ENCODE results near the gene UNK.

UNK gene

DNA sequence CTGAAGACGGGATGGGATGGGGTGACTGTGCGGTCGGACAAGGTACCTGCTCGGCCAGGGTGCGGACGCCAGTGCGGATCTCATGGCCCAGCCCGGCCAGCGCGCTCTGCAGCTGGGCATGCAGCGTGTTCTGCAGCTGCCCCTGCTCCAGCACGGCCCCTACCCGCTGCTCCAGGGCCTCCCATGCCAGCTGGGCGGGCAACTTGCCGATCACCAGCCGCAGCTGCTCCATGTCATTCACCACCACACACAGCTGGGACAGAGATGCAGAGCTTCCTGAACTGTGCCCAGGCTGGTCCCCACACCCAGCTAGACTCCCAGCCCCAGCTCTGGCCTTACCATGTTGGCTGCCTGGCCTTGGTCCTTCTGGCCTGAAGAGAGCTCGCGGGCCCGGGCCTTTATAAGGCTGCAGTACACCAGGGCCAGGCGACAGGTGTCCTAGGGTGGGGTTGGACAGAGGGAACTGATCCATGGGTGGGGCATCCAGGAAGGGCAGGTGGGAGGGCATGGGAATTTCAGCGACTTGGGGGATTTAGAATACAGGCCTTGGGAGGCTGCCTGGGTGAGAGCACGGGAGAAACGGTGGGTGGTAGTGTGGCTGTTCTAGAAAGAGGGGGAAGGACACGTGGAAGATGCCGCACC is 49.8 kb downstream of the UNK start:
- H3K27ac ChIP-seq (ENCODE audit: insufficient read depth, low read depth, low read length, poor library complexity, severe bottlenecking) = no peak overlapping the region
- H3K4me1 ChIP-seq (ENCODE audit: control insufficient read depth, insufficient read depth, low read length) = peaks cover 14% of the 10 kb centered on the region
- no peaks in the 10 kb centered on the region for H3K27me3 ChIP-seq (ENCODE audit: control insufficient read depth, insufficient read depth, low read length, poor library complexity, severe bottlenecking)
- WGBS, 2 experiments = 94 to 96% methylated on average over 25 of the region's 25 CpGs
- no peak overlapping the region for H3K4me3 ChIP-seq (ENCODE audit: insufficient read depth, low read depth, low read length)
- no peaks in the 10 kb centered on the region for H3K36me3 ChIP-seq (ENCODE audit: control insufficient read depth, insufficient read depth, low read length)
- H3K9me3 ChIP-seq (ENCODE audit: control insufficient read depth, low read length) = no peaks in the 10 kb centered on the region

DNA sequence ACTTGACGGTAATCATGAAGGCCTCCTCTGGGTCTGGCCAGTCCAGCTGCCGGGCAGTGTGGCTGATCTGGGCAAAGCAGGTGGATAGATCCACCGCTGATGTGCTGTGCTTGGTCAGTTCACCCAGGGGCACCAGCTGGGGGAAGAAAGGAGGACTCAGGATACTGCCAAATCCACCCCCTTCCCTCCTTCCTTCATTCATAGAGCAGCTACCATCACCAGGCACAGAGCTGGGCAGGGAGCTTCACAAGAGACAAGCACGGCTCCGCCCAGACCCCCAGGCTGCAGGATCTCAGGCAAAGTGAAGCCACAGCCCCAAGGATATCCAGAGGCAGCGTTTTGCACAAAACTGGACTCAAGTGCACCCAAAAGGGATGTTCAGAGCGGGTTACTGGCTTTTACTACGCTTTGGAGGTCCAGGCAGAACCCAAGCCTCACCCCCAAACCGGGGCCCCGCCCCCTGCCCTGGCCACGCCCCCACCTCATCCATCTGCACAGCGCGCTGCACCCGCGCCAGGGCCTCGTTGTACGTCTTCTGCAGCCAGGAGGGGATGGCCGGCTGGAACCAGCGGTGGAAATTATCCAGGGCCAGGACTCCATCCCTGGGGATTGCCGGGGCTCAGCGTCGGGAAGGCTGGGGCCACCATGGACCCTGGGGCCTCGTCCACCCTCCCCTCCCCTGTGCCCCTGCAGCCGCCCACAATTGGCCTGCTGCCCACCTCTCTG is 50.5 kb downstream of the UNK start:
- Histone ChIP-seq H3K4me1 (ENCODE audit: control insufficient read depth, insufficient read depth, low read length) (peaks cover 14% of the 10 kb centered on the region), H3K27ac (ENCODE audit: insufficient read depth, low read depth, low read length, poor library complexity, severe bottlenecking) (no peak overlapping the region), H3K9me3 (ENCODE audit: control insufficient read depth, low read length) (no peaks in the 10 kb centered on the region), H3K36me3 (ENCODE audit: control insufficient read depth, insufficient read depth, low read length) (no peaks in the 10 kb centered on the region), H3K27me3 (ENCODE audit: control insufficient read depth, insufficient read depth, low read length, poor library complexity, severe bottlenecking) (no peaks in the 10 kb centered on the region), H3K4me3 (ENCODE audit: insufficient read depth, low read depth, low read length) (no peak overlapping the region)
- WGBS, 2 experiments = 88 to 91% methylated on average over 24 of the region's 24 CpGs

DNA sequence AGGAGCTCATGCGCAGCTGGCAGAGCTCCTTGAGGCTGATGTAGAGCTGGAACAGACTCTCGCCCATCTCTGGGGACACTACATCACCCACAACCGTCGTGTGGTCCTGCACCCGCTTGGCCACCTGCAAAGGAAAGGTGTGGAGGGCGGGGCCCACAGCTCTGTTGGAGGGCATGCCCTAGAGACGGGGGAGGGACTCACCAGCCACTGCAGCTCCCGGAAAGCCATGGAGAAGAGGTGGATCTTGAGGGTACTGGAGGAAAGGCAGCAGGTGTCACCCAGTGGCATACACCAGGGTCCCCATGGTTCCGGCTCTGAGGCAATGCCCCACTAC is 51.0 kb downstream of the UNK start:
- WGBS, 2 experiments = 91 to 93% methylated on average over 9 of the region's 9 CpGs
- H3K27ac ChIP-seq (ENCODE audit: insufficient read depth, low read depth, low read length, poor library complexity, severe bottlenecking) = no peak overlapping the region
- no peak overlapping the region for H3K4me3 ChIP-seq (ENCODE audit: insufficient read depth, low read depth, low read length)
- H3K4me1 ChIP-seq (ENCODE audit: control insufficient read depth, insufficient read depth, low read length) = peaks cover 12% of the 10 kb centered on the region
- H3K27me3 ChIP-seq (ENCODE audit: control insufficient read depth, insufficient read depth, low read length, poor library complexity, severe bottlenecking) = no peaks in the 10 kb centered on the region
- H3K9me3 ChIP-seq (ENCODE audit: control insufficient read depth, low read length) = no peaks in the 10 kb centered on the region
- no peaks in the 10 kb centered on the region for H3K36me3 ChIP-seq (ENCODE audit: control insufficient read depth, insufficient read depth, low read length)

DNA sequence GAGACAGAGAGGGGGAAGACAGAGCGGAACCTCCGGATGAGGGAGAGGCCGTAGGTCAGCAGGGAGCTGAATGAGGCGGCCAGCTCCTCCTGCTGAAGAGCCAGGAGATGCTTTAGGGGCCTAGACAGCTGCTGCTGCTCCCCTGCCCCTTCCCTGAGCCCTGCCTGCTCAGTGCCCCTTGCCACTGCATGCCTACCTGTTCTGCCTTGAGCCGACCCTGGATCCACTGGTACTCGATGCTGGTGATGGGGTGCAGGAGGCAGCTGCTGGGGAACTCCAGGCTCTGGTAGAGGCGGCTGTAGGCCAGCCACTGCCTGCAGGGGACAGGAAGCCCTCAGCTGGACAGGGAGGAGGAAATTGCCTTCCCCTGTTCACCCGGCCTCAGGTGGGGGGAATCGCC is 52.0 kb downstream of the UNK start:
- H3K4me1 ChIP-seq (ENCODE audit: control insufficient read depth, insufficient read depth, low read length) = peaks cover 6% of the 10 kb centered on the region
- H3K27ac ChIP-seq (ENCODE audit: insufficient read depth, low read depth, low read length, poor library complexity, severe bottlenecking) = no peak overlapping the region
- no peaks in the 10 kb centered on the region for H3K36me3 ChIP-seq (ENCODE audit: control insufficient read depth, insufficient read depth, low read length)
- no peak overlapping the region for H3K4me3 ChIP-seq (ENCODE audit: insufficient read depth, low read depth, low read length)
- WGBS, 2 experiments = 85 to 87% methylated on average over 9 of the region's 9 CpGs
- H3K27me3 ChIP-seq (ENCODE audit: control insufficient read depth, insufficient read depth, low read length, poor library complexity, severe bottlenecking) = no peaks in the 10 kb centered on the region
- H3K9me3 ChIP-seq (ENCODE audit: control insufficient read depth, low read length) = no peaks in the 10 kb centered on the region

DNA sequence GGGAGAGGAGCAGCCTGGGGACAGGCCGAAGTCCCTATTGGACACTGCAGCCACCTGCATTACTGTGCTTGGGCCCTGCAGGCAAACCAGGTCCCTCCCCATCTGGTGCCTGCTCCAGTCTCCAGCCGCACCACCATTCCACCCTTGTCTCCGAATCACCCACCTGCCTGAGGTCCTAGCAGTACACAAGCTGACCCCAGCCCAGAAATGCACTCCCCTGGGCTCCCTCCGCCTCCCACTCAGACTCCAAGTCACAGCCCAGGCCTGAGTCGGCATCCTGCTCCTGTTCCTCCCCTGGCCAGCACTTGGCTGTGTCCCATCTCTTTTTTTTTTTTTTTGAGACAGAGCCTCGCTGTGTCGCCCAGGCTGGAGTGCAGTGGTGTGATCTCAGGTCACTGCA is 53.3 kb downstream of the UNK start:
- Histone ChIP-seq H3K4me1 (ENCODE audit: control insufficient read depth, insufficient read depth, low read length) (peaks cover 2% of the 10 kb centered on the region), H3K27me3 (ENCODE audit: control insufficient read depth, insufficient read depth, low read length, poor library complexity, severe bottlenecking) (no peaks in the 10 kb centered on the region), H3K9me3 (ENCODE audit: control insufficient read depth, low read length) (no peaks in the 10 kb centered on the region), H3K27ac (ENCODE audit: insufficient read depth, low read depth, low read length, poor library complexity, severe bottlenecking) (no peak overlapping the region), H3K36me3 (ENCODE audit: control insufficient read depth, insufficient read depth, low read length) (no peaks in the 10 kb centered on the region), H3K4me3 (ENCODE audit: insufficient read depth, low read depth, low read length) (no peak overlapping the region)
- WGBS, 2 experiments = 91 to 93% methylated on average over 7 of the region's 7 CpGs

DNA sequence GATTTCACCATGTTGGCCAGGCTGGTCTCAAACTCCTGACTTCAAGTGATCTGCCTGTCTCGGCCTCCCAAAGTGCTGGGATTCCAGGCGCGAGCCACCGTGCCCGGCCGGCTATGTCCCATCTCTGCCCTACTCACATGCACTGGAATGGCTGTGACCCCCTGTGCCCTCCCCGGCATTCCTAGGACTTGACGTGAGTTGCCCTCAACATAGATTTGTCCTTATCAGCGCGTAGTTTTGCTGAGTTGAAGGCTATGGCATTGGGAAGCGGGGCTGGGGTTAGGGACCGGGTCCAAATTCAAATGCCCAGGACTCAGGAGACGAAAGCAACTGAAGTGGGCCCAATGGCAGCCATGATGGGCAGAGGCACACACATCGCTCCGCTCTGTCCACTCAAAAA is 53.8 kb downstream of the UNK start:
- Histone ChIP-seq H3K27me3 (ENCODE audit: control insufficient read depth, insufficient read depth, low read length, poor library complexity, severe bottlenecking) (no peaks in the 10 kb centered on the region), H3K4me3 (ENCODE audit: insufficient read depth, low read depth, low read length) (no peak overlapping the region), H3K27ac (ENCODE audit: insufficient read depth, low read depth, low read length, poor library complexity, severe bottlenecking) (no peak overlapping the region), H3K36me3 (ENCODE audit: control insufficient read depth, insufficient read depth, low read length) (no peaks in the 10 kb centered on the region), H3K4me1 (ENCODE audit: control insufficient read depth, insufficient read depth, low read length) (no peaks in the 10 kb centered on the region), H3K9me3 (ENCODE audit: control insufficient read depth, low read length) (no peaks in the 10 kb centered on the region)
- WGBS, 2 experiments = 93 to 95% methylated on average over 15 of the region's 15 CpGs

DNA sequence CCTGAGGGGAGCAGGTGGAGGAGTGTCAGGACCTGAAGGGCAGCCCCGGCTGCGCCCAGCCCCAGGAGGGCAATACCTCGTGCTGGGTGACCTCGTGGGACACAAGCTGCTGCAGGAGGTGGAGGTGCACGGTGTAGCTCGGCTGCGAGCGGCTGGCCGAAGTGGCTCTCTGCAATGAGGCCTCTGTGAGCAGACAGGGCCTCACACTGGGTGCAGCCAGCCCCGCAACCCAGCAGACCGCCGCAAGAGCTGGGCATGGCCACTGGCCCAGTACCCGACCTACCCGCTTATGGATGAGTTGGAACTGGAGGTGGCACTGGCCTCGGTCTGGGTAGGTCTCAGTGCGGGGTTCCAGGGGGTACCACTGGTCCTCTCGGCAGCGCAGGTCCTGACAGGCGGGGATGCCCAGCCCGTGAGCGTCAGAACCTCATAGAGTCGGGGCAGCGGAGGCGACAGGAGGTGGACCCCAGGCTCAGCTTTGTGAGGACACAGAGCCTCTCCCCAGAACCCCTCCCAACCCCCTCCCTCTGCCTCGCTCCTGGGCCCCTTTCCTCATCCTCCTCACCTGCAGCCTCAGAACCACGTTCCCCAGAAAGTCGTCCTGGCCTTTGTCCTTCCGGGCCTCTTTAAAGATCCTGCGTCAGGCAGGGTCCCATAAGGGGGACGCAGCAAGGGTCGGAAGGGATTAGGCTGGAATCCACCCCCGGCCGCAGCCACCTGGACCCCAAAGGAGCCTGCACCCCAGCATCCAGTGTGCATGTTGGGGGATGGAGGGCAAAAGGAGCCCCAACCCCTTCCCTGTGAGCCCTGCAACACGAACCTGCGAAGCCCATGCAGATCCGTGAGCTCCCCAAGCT is 55.6 kb downstream of the UNK start:
- H3K4me3 ChIP-seq (ENCODE audit: insufficient read depth, low read depth, low read length) = no peak overlapping the region
- H3K36me3 ChIP-seq (ENCODE audit: control insufficient read depth, insufficient read depth, low read length) = no peaks in the 10 kb centered on the region
- WGBS, 2 experiments = 94 to 95% methylated on average over 36 of the region's 36 CpGs
- H3K27me3 ChIP-seq (ENCODE audit: control insufficient read depth, insufficient read depth, low read length, poor library complexity, severe bottlenecking) = no peaks in the 10 kb centered on the region
- H3K27ac ChIP-seq (ENCODE audit: insufficient read depth, low read depth, low read length, poor library complexity, severe bottlenecking) = no peak overlapping the region
- H3K4me1 ChIP-seq (ENCODE audit: control insufficient read depth, insufficient read depth, low read length) = peaks cover 4% of the 10 kb centered on the region
- H3K9me3 ChIP-seq (ENCODE audit: control insufficient read depth, low read length) = no peaks in the 10 kb centered on the region

DNA sequence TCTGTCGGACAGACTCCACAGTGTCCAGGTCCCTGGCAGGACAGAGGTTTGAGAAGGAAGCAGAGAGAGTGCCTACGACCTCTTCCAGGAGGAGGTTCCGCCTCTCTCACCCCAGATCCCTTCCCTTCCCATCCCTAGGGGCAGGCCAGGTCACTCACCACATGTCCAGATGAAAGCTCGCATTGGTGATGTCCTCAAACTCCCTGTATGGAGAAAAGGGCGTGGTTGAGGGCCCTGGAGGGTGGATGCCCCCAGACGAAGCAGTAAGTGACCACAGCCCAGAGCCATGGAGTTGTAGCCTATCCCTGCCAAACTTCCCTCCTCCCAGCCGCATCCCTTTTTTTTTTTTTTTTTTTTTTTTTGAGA is 56.2 kb downstream of the UNK start:
- Histone ChIP-seq H3K4me1 (ENCODE audit: control insufficient read depth, insufficient read depth, low read length) (peaks cover 4% of the 10 kb centered on the region), H3K9me3 (ENCODE audit: control insufficient read depth, low read length) (no peaks in the 10 kb centered on the region), H3K27ac (ENCODE audit: insufficient read depth, low read depth, low read length, poor library complexity, severe bottlenecking) (no peak overlapping the region), H3K36me3 (ENCODE audit: control insufficient read depth, insufficient read depth, low read length) (no peaks in the 10 kb centered on the region), H3K4me3 (ENCODE audit: insufficient read depth, low read depth, low read length) (no peak overlapping the region), H3K27me3 (ENCODE audit: control insufficient read depth, insufficient read depth, low read length, poor library complexity, severe bottlenecking) (no peaks in the 10 kb centered on the region)
- WGBS, 2 experiments = 80 to 82% methylated on average over 7 of the region's 7 CpGs

DNA sequence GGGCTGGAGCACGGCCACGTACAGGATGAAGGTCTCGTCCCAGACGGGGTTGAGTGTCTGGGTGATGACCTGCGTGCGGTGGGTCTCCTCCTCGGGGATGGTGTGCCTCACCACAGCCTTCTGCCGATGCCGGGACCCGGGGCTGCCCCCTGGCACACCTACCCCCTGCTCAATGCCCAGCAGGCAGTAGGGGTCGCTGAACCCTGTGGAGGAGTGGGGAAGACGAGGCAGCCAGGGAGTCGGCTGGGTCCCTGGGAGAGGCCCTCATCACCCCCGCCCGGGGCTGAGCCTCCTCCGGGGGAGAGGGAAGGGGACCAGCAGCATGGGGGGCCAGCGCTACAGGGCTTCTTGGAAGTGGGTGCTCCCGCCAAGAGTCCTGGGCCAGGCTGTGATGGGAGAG is 57.8 kb downstream of the UNK start:
- Histone ChIP-seq H3K27ac (ENCODE audit: insufficient read depth, low read depth, low read length, poor library complexity, severe bottlenecking) (no peak overlapping the region), H3K4me1 (ENCODE audit: control insufficient read depth, insufficient read depth, low read length) (peaks cover 4% of the 10 kb centered on the region), H3K27me3 (ENCODE audit: control insufficient read depth, insufficient read depth, low read length, poor library complexity, severe bottlenecking) (no peaks in the 10 kb centered on the region), H3K9me3 (ENCODE audit: control insufficient read depth, low read length) (no peaks in the 10 kb centered on the region), H3K4me3 (ENCODE audit: insufficient read depth, low read depth, low read length) (no peak overlapping the region), H3K36me3 (ENCODE audit: control insufficient read depth, insufficient read depth, low read length) (peaks cover 9% of the 10 kb centered on the region)
- WGBS, 2 experiments = 92 to 94% methylated on average over 18 of the region's 18 CpGs

DNA sequence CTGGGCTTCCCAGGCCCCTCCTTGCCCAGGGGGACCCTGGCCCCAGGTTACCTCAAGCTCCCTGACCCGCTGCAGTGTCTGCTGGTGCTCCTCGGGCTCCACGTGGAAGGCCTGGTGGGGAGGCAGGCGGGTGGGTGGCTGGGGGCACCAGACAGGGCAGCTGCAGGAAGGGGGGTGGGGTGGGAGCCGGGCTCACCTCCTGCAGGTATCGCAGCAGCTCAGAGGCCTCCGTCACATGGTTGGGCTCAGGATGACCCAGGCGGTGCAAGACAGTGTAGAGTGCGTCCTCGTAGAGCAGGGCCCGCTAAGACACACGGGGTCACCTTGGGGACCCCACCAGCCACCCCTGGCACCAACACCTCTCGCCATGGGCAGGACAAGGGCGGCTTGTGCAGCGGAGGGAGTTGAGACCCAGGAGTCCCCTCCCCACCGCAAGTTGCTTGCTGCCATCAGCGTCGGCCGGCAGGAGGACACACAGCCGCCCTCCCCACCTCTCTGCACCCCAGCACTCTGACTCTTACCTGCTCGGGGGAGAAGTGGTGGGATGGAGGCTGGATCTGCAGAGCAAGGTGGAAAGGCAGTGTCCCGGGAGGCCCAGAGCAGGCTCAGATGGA is 58.5 kb downstream of the UNK start:
- no peaks in the 10 kb centered on the region for H3K27me3 ChIP-seq (ENCODE audit: control insufficient read depth, insufficient read depth, low read length, poor library complexity, severe bottlenecking)
- no peaks in the 10 kb centered on the region for H3K9me3 ChIP-seq (ENCODE audit: control insufficient read depth, low read length)
- no peak overlapping the region for H3K27ac ChIP-seq (ENCODE audit: insufficient read depth, low read depth, low read length, poor library complexity, severe bottlenecking)
- peaks cover 4% of the 10 kb centered on the region for H3K4me1 ChIP-seq (ENCODE audit: control insufficient read depth, insufficient read depth, low read length)
- peaks cover 9% of the 10 kb centered on the region for H3K36me3 ChIP-seq (ENCODE audit: control insufficient read depth, insufficient read depth, low read length)
- WGBS, 2 experiments = 90 to 91% methylated on average over 22 of the region's 22 CpGs
- no peak overlapping the region for H3K4me3 ChIP-seq (ENCODE audit: insufficient read depth, low read depth, low read length)

All from ectodermal cell (in vitro differentiated cells).